Dedifferentiated amniotic fluid mesenchymal stem cell (primary cell): Measurements from ENCODE around the gene REN.

Source experiments
- DNase-seq: peaks from one replicate; pipeline ENCODE4 v3.0.0-alpha.2; 2016; ENCODE audit errors: extremely low spot score

The REN gene

DNA sequence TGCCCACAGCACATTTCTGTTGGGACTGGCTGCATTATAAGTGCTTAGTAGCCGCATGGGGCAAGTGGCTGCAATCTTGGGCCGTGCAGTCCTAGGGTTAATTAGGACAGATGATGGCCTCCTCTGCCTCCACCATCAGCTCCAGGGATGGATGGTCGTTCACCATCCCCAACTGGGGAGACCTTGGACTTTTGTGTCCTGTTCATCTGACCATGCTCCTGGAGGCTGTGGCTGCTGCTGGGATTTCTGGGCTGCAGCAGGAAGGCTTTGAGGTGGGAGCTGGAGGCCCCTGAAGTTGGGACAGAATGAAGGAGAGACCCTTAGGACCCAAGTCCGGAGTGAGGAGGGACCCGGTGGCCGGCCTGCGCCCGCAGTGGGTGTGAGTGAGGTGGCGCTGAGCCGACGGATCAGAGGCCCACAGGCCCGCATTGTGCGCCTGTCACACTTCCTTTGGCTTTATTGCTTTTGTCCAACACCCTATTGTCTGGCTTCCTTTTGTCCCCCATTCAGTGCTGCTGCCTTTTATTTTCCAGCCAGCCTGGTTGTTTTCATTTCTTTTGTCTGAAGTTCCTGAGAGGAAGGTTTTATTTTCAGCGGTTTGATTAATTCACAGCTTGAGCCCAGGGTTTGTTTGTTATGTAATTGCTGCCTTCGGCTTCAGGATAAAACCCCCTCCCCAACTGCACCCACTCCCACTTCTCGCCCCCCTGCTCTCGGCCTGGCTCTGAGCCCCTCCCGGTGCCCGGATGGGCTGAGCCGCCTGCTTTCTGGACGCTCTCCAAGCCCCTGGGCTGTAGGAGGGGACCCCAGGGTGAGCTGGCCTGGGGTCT is 57.6 kb downstream of the REN start:
- DNase-seq = no peak

DNA sequence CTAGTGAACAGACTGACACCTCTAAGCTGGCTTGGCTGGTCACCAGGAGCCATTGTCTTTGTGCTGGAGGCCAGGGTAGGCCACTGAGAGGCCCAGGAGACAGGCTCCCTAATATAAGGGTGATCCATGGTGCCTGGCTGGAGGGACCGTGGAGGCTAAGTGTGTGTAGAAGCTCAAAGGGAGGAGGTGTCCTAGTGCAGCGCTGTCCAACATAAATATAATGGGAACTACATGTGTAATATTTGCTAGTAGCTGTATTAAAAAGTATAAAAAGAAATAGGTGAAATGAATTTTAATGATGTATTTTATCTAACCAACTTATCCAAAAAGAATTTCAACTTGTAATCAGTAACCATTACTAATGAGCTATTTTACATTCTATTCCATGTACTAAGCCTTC is 58.2 kb downstream of the REN start:
- DNase-seq = no peak

DNA sequence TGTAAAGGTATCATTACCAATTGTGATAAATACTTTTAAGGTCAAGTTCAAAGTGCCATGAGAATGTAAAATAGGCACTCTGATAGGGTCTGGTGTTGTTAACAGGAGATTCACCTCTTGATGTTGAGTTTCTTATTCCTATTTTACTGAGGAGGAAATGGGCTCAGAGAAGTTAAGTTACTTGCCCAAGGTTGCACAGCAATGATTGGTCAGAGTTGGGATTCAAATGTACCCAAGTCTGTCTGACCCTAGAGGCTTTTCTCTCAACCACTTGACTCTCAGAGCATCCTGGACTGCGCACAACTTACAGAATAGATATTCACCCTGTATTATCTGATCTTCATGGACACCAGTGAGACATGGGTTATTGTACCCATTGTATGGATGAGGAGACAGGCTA is 59.3 kb downstream of the REN start:
- no peak for DNase-seq

DNA sequence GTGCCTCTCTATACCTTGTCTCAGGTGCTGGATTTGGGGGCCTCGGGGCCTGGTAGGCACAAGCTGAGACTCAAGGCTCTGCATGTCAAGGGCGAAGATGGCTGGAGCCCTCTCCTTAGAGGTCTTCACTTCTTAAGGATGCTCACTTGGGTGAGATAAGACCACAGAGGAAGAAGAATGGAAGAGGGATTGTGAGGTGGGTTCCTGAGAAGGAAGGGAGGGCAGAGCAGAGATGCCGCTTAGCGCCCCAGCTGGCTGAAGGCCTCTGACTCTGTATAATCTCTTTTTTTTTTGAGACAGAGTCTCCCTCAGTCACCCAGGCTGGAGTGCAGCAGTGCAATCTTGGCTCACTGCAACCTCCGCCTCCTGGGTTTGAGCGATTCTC is 61.0 kb downstream of the REN start:
- no peak for DNase-seq
